ENCODE measurements around the gene KAT2B. TPM values are rescaled to one million over a fixed set of nuclear protein-coding genes. Genes with fewer than 3 reads are reported as not detected.
"Not testable (repeated sequence)": the region's sequence is repeated elsewhere in the genome, so short reads cannot be mapped to it uniquely, and the experiment has no call there.

Gene KAT2B
- total RNA-seq, 1 donor from 2014 or later = 13.6 TPM

DNA sequence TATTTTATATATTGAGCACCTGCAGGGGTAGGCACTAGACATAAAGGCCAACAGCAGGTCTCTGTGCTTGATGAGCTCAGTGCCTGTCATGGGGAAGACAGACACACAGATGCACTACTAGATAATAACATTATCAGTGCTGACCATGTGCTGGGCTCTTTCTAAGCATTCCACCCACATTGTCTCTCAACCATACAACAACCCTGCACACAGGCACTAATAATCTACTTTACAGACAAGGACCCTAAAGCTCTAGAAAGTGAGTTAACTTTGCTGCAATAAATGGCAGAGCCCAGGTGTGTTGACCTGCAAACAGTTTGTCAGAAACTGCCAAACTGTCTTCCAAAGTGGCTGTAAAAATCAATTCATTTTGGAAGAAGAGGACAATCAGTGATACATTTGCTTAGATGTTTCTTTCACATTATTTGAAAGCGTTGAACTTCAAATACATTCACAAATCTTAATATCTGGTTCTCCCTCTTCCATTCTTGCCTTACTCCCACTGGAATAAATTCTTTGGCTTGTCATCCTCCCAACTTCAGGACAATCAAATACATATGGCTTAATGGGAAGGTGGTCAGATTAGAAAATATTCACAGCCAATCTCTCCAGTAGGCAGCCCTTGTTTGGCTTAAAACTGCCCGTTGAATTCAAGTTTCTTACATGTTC, 17.2 kb upstream of the KAT2B start:
- H3K27ac Mint-ChIP-seq (ENCODE audit: unreplicated experiment) = no peak overlapping the region
- no peaks in the 10 kb centered on the region for H3K9me3 Mint-ChIP-seq (ENCODE audit: unreplicated experiment)
- no peak for DNase-seq
- no peaks in the 10 kb centered on the region for H3K27me3 Mint-ChIP-seq (ENCODE audit: unreplicated experiment)
- no peak overlapping the region for H3K4me3 Mint-ChIP-seq (ENCODE audit: unreplicated experiment)
- no peaks in the 10 kb centered on the region for H3K4me1 Mint-ChIP-seq (ENCODE audit: low read depth, unreplicated experiment)
- no peaks in the 10 kb centered on the region for H3K36me3 Mint-ChIP-seq (ENCODE audit: unreplicated experiment)
- TF ChIP-seq, protein P1, sequence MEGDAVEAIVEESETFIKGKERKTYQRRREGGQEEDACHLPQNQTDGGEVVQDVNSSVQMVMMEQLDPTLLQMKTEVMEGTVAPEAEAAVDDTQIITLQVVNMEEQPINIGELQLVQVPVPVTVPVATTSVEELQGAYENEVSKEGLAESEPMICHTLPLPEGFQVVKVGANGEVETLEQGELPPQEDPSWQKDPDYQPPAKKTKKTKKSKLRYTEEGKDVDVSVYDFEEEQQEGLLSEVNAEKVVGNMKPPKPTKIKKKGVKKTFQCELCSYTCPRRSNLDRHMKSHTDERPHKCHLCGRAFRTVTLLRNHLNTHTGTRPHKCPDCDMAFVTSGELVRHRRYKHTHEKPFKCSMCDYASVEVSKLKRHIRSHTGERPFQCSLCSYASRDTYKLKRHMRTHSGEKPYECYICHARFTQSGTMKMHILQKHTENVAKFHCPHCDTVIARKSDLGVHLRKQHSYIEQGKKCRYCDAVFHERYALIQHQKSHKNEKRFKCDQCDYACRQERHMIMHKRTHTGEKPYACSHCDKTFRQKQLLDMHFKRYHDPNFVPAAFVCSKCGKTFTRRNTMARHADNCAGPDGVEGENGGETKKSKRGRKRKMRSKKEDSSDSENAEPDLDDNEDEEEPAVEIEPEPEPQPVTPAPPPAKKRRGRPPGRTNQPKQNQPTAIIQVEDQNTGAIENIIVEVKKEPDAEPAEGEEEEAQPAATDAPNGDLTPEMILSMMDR (IDR thresholded peaks at IDR 0.05; ENCODE audit: partially characterized antibody, unreplicated experiment) = no peak

DNA sequence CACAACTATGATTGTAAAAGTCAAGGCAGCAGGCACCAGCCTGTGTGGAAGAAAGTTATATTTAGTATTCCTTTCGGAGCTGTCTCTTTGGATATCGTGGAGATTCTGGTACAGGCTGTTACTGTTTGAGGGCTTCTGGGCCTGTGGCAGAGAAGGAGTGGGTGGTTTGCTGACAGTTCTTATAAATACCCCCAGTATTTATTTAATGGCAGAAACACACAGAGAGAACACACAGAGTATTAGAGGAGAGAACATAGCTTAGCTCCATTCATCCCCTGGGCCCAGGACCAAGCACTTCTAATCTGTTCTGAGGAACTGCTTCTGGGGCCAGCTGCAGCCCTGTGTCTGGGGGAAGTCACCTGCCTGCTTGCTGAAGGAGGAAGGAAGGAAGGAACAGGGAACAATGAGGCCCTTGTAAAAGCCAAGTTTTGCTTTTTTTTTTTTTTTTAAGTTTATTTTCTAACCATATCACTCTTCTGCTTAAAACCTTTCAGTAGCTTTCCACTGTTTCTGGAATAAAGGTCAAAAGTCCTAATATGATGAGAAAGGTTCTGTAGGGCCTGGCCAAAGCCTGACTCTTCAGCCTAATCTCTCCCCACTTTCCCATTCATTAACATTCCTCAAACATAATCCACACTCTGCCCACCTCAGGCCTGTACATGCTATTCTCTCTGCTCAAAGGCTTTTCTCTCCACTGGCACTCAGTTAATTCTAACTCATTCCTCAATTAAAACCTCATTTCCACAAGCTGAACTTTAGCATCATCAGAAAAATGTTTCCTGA, 16.4 kb upstream of the KAT2B start:
- H3K36me3 Mint-ChIP-seq (ENCODE audit: unreplicated experiment) = no peaks in the 10 kb centered on the region
- no peak for DNase-seq
- no peaks in the 10 kb centered on the region for H3K27me3 Mint-ChIP-seq (ENCODE audit: unreplicated experiment)
- H3K27ac Mint-ChIP-seq (ENCODE audit: unreplicated experiment) = no peak overlapping the region
- no peaks in the 10 kb centered on the region for H3K4me1 Mint-ChIP-seq (ENCODE audit: low read depth, unreplicated experiment)
- H3K4me3 Mint-ChIP-seq (ENCODE audit: unreplicated experiment) = no peak overlapping the region
- no peaks in the 10 kb centered on the region for H3K9me3 Mint-ChIP-seq (ENCODE audit: unreplicated experiment)
- TF ChIP-seq, protein P1 (IDR thresholded peaks at IDR 0.05; ENCODE audit: partially characterized antibody, unreplicated experiment) = no peak

DNA sequence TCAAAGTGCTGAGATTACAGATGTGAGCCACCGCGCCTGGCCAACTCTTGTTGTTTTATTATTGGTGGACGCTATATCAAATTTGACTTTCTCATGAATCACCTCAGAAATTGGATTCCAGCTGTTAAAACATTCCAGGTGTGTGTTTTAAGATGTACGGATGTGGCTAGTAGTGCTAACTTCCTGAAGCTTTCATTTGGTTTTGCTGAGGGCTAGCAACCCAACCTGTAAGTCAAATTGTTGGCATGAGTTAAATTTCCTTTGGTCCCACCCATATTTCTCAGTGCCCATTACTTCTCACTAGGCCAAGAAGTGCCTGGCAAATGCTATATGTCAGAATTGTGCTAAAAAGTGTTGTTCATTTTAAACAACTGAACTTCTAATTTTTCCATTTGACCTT, 13.1 kb upstream of the KAT2B start:
- H3K36me3 Mint-ChIP-seq (ENCODE audit: unreplicated experiment) = no peaks in the 10 kb centered on the region
- no peak overlapping the region for H3K27ac Mint-ChIP-seq (ENCODE audit: unreplicated experiment)
- H3K27me3 Mint-ChIP-seq (ENCODE audit: unreplicated experiment) = no peaks in the 10 kb centered on the region
- H3K4me1 Mint-ChIP-seq (ENCODE audit: low read depth, unreplicated experiment) = no peaks in the 10 kb centered on the region
- no peak overlapping the region for H3K4me3 Mint-ChIP-seq (ENCODE audit: unreplicated experiment)
- H3K9me3 Mint-ChIP-seq (ENCODE audit: unreplicated experiment) = no peaks in the 10 kb centered on the region
- TF ChIP-seq, protein P1 (IDR thresholded peaks at IDR 0.05; ENCODE audit: partially characterized antibody, unreplicated experiment) = no peak
- DNase-seq = no peak

DNA sequence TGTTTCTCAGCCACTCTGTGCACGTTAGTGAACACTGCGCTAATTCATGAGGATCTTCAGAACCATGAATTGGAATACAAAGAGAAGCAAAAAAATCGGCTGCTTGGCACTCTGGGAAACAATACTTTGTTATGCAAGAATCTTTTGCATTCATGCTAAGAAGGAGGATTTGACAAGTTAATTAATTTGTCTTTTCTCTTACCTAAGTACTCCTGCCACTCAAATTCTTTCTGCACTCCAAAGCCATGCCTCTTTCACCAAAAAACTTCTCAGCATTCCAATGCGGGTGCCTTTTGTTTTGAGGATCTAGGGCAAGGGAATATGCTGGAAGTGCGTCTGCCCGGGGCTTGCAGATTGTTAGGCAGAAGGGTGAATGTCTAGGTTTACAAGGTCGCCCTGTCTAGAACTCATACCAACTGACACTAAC, 11.3 kb upstream of the KAT2B start:
- Mint-ChIP-seq H3K27me3 (ENCODE audit: unreplicated experiment) (no peaks in the 10 kb centered on the region), H3K27ac (ENCODE audit: unreplicated experiment) (no peak overlapping the region), H3K4me3 (ENCODE audit: unreplicated experiment) (no peak overlapping the region), H3K9me3 (ENCODE audit: unreplicated experiment) (no peaks in the 10 kb centered on the region), H3K4me1 (ENCODE audit: low read depth, unreplicated experiment) (no peaks in the 10 kb centered on the region), H3K36me3 (ENCODE audit: unreplicated experiment) (no peaks in the 10 kb centered on the region)
- TF ChIP-seq, protein P1 (IDR thresholded peaks at IDR 0.05; ENCODE audit: partially characterized antibody, unreplicated experiment) = no peak
- no peak for DNase-seq

DNA sequence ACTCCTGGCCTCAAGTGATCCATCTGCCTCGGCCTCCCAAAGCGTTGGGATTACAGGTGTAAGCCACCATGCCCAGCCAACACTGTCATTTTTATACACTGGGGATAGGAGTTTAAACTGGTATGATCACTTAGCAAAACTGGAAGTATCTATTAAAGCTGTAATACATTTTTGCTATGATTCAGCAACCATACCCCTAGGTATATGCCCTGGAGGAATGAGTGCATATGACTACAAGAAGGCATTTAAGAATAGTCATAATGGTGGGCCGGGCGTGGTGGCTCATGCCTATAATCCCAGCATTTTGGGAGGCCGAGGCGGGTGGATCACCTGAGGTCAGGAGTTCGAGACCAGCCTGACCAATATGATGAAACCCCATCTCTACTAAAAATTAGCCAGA, 8.3 kb upstream of the KAT2B start:
- not testable (repeated sequence) for H3K4me1 Mint-ChIP-seq (ENCODE audit: low read depth, unreplicated experiment); H3K4me3 Mint-ChIP-seq (ENCODE audit: unreplicated experiment); DNase-seq; H3K27me3 Mint-ChIP-seq (ENCODE audit: unreplicated experiment); H3K9me3 Mint-ChIP-seq (ENCODE audit: unreplicated experiment); H3K36me3 Mint-ChIP-seq (ENCODE audit: unreplicated experiment); H3K27ac Mint-ChIP-seq (ENCODE audit: unreplicated experiment)
